Measurements from ENCODE around the gene CTTN.
"Not testable (repeated sequence)": the region's sequence is repeated elsewhere in the genome, so short reads cannot be mapped to it uniquely, and the experiment has no call there.

DNA sequence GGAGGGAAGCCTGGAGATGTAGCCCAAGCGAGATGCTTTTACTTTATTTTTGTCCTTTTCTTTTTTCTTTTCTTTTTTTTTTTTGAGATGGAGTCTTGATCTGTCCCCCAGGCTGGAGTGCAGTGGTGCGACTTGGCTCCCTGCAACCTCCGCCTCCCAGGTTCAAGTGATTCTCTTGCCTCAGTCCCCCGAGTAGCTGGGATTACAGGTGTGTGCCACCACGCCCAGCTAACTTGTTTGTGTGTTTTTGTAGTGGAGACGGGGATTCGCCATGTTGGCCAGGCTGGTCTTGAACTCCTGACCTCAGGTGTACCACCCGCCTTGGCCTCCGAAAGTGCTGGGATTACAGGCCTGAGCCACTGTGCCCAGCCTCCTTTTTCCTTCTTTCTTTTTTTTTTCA lies 56.5 kb downstream of the CTTN start:
- TF ChIP-seq CTCF (IDR thresholded peaks at IDR 0.05; ENCODE audit: low read length); EZH2 (IDR thresholded peaks at IDR 0.05; ENCODE audit: borderline replicate concordance, low read length): not testable (repeated sequence)

Measured in OCI-LY1 (cell line).